Keratinocyte (primary cell): ENCODE measurements around the gene BOLA2B. TPM values are rescaled to one million over a fixed set of nuclear protein-coding genes. Genes with fewer than 3 reads are reported as not detected.

ENCODE experiments used
- DNase-seq: peaks from one replicate; pipeline ENCODE4 v3.0.0-alpha.2; 2011; ENCODE audit warnings: low read depth, missing footprints, low spot score
- FAIRE-seq: peaks from 2 replicates; lab custom pipeline; 2011; peaks lifted over from hg19 to GRCh38; lab: Jason Lieb, UNC
- H2AFZ ChIP-seq: 2 replicates; pipeline ENCODE4 v1.6.0; 2012; ENCODE audit warnings: low read length, control low read depth, inconsistent platforms; ENCODE audit not compliant: control insufficient read depth
- H3K27ac ChIP-seq: 2 replicates; pipeline ENCODE4 v1.5.1; 2011; ENCODE audit warnings: low read length; ENCODE audit not compliant: control insufficient read depth, insufficient read depth
- H3K27me3 ChIP-seq: 3 replicates; pipeline ENCODE4 v1.6.0; 2011; ENCODE audit warnings: low read length; ENCODE audit not compliant: control insufficient read depth, insufficient read depth; ENCODE audit errors: extremely low read depth
- H3K36me3 ChIP-seq, 2 experiments: 2 replicates in 1 of 2; 3 replicates in 1 of 2; pipeline ENCODE4 v1.5.1; 2011; ENCODE audit warnings: low read length in 2 of 2, mild to moderate bottlenecking in 1 of 2; ENCODE audit not compliant: control insufficient read depth in 2 of 2, insufficient read depth in 2 of 2; ENCODE audit errors: extremely low read depth in 1 of 2
- H3K4me1 ChIP-seq: 3 replicates; pipeline ENCODE4 v1.5.1; 2011; ENCODE audit warnings: low read length; ENCODE audit not compliant: control insufficient read depth, insufficient read depth; ENCODE audit errors: extremely low read depth
- H3K4me2 ChIP-seq: 3 replicates; pipeline ENCODE4 v1.6.0; 2011; ENCODE audit warnings: low read depth, low read length; ENCODE audit not compliant: control insufficient read depth, insufficient read depth; ENCODE audit errors: extremely low read depth
- H3K4me3 ChIP-seq, 3 experiments: fragments of 200-600 bp in 1 of 3; sonication (generic) in 1 of 3; 2 replicates in 2 of 3; 3 replicates in 1 of 3; pipeline ENCODE4 v1.5.1; 2011 to 2016; ENCODE audit warnings: low read length in 3 of 3, mild to moderate bottlenecking in 3 of 3, control low read depth in 2 of 3, inconsistent platforms in 1 of 3, low read depth in 1 of 3, mixed read lengths in 1 of 3, mixed run types in 1 of 3, moderate library complexity in 1 of 3; ENCODE audit not compliant: control insufficient read depth in 2 of 3, insufficient read depth in 2 of 3; ENCODE audit errors: extremely low read depth in 1 of 3
- H3K79me2 ChIP-seq: 2 replicates; pipeline ENCODE4 v1.6.0; 2012; ENCODE audit warnings: low read length; ENCODE audit not compliant: control insufficient read depth, insufficient read depth
- H3K9ac ChIP-seq: 3 replicates; pipeline ENCODE4 v1.6.0; 2011; ENCODE audit warnings: low read length; ENCODE audit not compliant: control insufficient read depth, insufficient read depth; ENCODE audit errors: extremely low read depth
- H3K9me1 ChIP-seq: 3 replicates; pipeline ENCODE4 v1.6.0; 2011; ENCODE audit warnings: low read length; ENCODE audit not compliant: control insufficient read depth, insufficient read depth; ENCODE audit errors: extremely low read depth
- H3K9me3 ChIP-seq: 2 replicates; pipeline ENCODE4 v1.5.1; 2012; ENCODE audit warnings: low read depth, low read length; ENCODE audit not compliant: control insufficient read depth
- H4K20me1 ChIP-seq: 3 replicates; pipeline ENCODE4 v1.6.0; 2011; ENCODE audit warnings: low read length; ENCODE audit not compliant: control insufficient read depth, insufficient read depth; ENCODE audit errors: extremely low read depth
- CTCF ChIP-seq, 3 experiments: IDR thresholded peaks in 1 of 3; conservative IDR thresholded peaks in 1 of 3; optimal IDR thresholded peaks in 1 of 3; 2 replicates in 2 of 3; 3 replicates in 1 of 3; pipeline versions ENCODE3 to v1.5.1; 2011; ENCODE audit warnings: low read length in 3 of 3, mild to moderate bottlenecking in 3 of 3, moderate library complexity in 2 of 3, control low read depth in 1 of 3, inconsistent platforms in 1 of 3; ENCODE audit not compliant: insufficient read depth in 2 of 3; ENCODE audit errors: extremely low read depth in 1 of 3
- EZH2 ChIP-seq: IDR thresholded peaks from one replicate; pipeline ENCODE4 v1.6.1; 2012; ENCODE audit warnings: inconsistent platforms, mild to moderate bottlenecking, low read length, moderate library complexity
- dilution Hi-C: fragments of 300-500 bp; cut with MboI; formaldehyde crosslinking; loops from one replicate; pipeline ENCODE4 v1.7.0; 2020; ENCODE audit warnings: low sequenced_read_pairs; ENCODE audit not compliant: extremely low pct_ligation_motif_present
- polyA plus RNA-seq, 5 experiments: library from polyadenylated mRNA; depleted of rRNA in 3 of 5; stranded (reverse) in 3 of 5; stranded (forward) in 1 of 5; unstranded in 1 of 5; fragments of >200 nt; gene quantifications; 1 replicate in 1 of 5; 2 replicates in 3 of 5; 3 replicates in 1 of 5; pipeline versions ENCODE4 v1.2.1 to v1.2.3, GENCODE V29; 2011 to 2012; ENCODE audit warnings: missing spikeins in 2 of 5, low read depth in 1 of 5, low replicate concordance in 1 of 5

BOLA2B gene
- polyA plus RNA-seq, 1 donor (not counting 4 experiments of a cell fraction or from before 2014, with no cell fraction given) = 41.0 TPM

GRCh38 chr16:30147843-30148510 is 45.5 kb downstream of the BOLA2B start:
- H3K27me3 ChIP-seq = peaks cover 3% of the 10 kb centered on the region
- dilution Hi-C loops = no loop called here
- H3K9me3 ChIP-seq = no peaks in the 10 kb centered on the region
- H3K9me1 ChIP-seq = no peaks in the 10 kb centered on the region
- no peak for TF ChIP-seq CTCF (optimal IDR thresholded peaks at IDR 0.05 in 1 of 3, IDR thresholded peaks at IDR 0.05 in 1 of 3, conservative IDR thresholded peaks at IDR 0.05 in 1 of 3; ENCODE audit: extremely low read depth in 1 of 3, insufficient read depth in 2 of 3, low read length in 3 of 3)
- no peak for TF ChIP-seq EZH2
- no peaks in the 10 kb centered on the region for H3K4me1 ChIP-seq
- FAIRE-seq = no peak
- H3K4me3 ChIP-seq = no peak overlapping the region
- H4K20me1 ChIP-seq = no peaks in the 10 kb centered on the region
- no peak overlapping the region for H3K27ac ChIP-seq
- no peak overlapping the region for H3K4me2 ChIP-seq
- H2AFZ ChIP-seq = no peak overlapping the region
- no peak for DNase-seq
- H3K36me3 ChIP-seq = no peaks in the 10 kb centered on the region
- H3K9ac ChIP-seq = no peak overlapping the region
- no peaks in the 10 kb centered on the region for H3K79me2 ChIP-seq

- dilution Hi-C loops = no loop called here
- TF ChIP-seq EZH2 (no peak), CTCF (optimal IDR thresholded peaks at IDR 0.05 in 1 of 3, IDR thresholded peaks at IDR 0.05 in 1 of 3, conservative IDR thresholded peaks at IDR 0.05 in 1 of 3; ENCODE audit: extremely low read depth in 1 of 3, insufficient read depth in 2 of 3, low read length in 3 of 3) (no peak)
These were observed 47.8 kb downstream of the BOLA2B start for GRCh38 chr16:30145657-30146056.

More at GRCh38 chr16:30145657-30146056, 47.8 kb downstream of the BOLA2B start:
- FAIRE-seq = no peak
- Histone ChIP-seq H3K36me3 (no peaks in the 10 kb centered on the region), H3K27ac (no peak overlapping the region), H3K27me3 (peaks cover 3% of the 10 kb centered on the region), H3K9me3 (no peaks in the 10 kb centered on the region), H3K4me3 (no peak overlapping the region), H3K4me2 (no peak overlapping the region), H4K20me1 (no peaks in the 10 kb centered on the region), H3K9me1 (no peaks in the 10 kb centered on the region), H3K4me1 (no peaks in the 10 kb centered on the region), H3K9ac (no peak overlapping the region), H2AFZ (no peak overlapping the region), H3K79me2 (no peaks in the 10 kb centered on the region)
- DNase-seq = no peak
